WI38 (cell line): ENCODE data around the gene CNNM3.
"Not testable (repeated sequence)": the region's sequence is repeated elsewhere in the genome, so short reads cannot be mapped to it uniquely, and the experiment has no call there.

Experiments used
- H3K4me3 ChIP-seq: 2 replicates; pipeline ENCODE4 v1.5.1; 2011; ENCODE audit warnings: low read depth, mild to moderate bottlenecking, control low read depth, low read length
- TF ChIP-seq, protein P1 (sequence below): IDR thresholded peaks from 2 replicates; pipeline ENCODE4 v1.5.1; 2012; ENCODE audit warnings: low read depth, mild to moderate bottlenecking, control low read depth, low read length

The CNNM3 gene

DNA sequence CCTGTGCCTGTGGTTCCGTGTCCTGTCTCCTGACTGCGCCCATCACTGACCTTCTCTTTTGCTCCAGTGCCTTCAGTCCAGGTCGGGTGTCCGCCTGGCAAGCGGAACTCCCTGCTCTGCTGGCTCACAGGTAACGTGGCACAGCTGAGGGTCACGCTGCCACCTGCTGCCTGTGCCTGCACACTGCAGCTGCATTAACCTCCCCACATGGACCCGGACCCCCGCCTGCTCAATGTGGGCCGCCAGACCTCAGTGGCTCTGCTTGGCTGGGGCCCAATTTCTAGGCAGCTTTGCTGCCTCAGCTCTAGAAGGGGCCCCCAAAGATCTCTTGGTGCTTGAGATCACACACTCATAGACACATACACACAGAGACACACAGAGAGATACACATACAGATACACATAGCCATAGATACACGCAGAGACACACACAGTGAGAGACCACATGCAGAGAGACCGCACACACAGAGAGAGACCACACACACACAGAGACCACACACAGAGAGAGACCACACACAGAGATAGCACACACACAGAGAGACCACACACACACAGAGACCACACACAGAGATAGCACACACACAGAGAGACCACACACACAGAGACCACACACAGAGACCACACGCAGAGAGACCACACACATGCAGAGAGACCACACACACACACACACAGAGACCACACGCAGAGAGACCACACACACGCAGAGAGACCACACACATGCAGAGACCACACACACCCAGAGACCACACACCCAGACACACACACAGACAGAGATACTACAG lies 14.9 kb upstream of the CNNM3 start:
- TF ChIP-seq, protein P1, sequence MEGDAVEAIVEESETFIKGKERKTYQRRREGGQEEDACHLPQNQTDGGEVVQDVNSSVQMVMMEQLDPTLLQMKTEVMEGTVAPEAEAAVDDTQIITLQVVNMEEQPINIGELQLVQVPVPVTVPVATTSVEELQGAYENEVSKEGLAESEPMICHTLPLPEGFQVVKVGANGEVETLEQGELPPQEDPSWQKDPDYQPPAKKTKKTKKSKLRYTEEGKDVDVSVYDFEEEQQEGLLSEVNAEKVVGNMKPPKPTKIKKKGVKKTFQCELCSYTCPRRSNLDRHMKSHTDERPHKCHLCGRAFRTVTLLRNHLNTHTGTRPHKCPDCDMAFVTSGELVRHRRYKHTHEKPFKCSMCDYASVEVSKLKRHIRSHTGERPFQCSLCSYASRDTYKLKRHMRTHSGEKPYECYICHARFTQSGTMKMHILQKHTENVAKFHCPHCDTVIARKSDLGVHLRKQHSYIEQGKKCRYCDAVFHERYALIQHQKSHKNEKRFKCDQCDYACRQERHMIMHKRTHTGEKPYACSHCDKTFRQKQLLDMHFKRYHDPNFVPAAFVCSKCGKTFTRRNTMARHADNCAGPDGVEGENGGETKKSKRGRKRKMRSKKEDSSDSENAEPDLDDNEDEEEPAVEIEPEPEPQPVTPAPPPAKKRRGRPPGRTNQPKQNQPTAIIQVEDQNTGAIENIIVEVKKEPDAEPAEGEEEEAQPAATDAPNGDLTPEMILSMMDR = peak; percentile 72
- no peak overlapping the region for H3K4me3 ChIP-seq

DNA sequence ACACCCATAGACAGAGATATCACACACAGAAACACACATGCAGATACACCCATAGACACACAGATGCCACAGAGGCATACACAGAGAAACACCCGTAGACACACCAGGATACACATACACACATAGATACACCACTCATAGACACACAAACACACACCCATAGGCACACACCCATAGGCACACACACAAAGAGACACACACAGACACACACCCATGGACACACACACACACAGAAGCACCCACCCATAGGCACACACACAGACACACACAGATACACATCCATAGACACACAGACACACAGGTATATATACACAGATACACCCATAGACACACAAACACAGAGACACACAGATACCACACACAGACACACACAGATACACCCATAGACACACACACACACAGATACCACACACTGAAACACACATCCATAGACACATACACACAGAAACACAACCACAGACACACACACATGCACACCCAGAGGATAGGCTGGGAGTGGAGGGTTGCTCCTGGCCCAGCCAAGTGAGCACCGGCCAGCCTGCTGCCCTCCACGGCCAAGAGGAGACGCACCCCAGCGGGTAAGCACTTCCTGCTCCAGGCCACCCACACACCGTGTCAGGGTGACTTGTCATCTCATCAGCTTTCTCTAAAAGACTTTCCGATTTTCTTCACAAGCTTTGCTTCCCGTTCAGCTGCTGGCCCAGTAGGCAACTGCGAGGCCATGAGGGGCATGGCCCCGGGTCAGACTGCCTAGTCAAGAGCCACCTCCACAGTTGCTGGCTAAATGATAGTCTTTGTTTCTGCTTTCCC lies 14.1 kb upstream of the CNNM3 start:
- TF ChIP-seq, protein P1 = no peak
- H3K4me3 ChIP-seq = no peak overlapping the region

DNA sequence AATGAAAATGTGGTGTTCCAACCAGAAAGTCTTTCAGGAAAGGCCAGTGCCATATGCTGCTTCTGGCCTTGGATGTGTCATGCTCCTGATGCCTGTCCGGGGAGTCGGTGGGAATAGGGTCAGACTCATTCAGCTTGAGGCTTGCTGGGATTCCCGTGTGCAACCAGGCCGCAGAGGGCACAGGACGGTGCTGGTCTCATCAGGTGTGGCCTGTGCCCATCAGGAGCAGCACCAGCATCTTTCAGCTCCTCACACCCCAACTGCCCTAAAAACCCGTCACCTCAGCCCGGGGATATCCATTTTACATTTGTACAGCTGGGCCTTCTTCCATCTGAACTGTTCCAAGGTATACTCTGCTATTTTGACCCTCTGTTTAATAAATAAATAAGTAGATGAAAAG lies 13.3 kb upstream of the CNNM3 start:
- TF ChIP-seq, protein P1 = no peak
- no peak overlapping the region for H3K4me3 ChIP-seq

DNA sequence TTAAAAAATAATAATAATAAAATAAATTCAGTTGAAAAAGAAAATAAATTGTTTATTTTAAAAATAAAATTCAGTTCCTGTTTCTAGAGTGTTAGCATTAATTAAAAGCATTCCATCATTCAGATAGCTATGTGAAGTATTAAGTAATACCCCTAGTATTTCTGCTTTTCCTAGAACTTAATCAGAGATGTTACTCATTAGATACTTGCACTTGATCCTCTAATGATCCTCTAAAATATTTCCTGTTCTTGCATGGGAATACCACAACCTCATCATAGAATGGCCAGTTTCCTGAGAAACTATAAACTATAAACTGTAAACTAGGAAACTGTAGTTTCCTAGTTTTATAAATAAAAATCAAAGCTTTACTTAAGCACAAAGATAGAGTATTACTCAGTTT lies 11.1 kb upstream of the CNNM3 start:
- TF ChIP-seq, protein P1 = no peak
- no peak overlapping the region for H3K4me3 ChIP-seq

DNA sequence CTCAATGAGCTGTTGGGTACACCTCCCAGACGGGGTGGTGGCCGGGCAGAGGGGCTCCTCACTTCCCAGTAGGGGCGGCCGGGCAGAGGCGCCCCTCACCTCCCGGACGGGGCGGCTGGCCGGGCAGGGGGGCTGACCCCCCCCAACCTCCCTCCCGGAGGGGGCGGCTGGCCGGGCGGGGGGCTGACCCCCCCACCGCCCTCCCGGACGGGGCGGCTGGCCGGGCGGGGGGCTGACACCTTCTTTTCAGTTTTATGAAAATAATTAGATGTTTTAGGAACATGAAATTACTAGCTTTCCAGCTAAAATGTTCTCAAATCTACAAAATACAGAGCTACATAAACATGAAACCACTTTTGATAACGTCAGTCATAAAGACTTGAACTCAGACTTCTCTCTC lies 10.1 kb upstream of the CNNM3 start:
- not testable (repeated sequence) for H3K4me3 ChIP-seq

DNA sequence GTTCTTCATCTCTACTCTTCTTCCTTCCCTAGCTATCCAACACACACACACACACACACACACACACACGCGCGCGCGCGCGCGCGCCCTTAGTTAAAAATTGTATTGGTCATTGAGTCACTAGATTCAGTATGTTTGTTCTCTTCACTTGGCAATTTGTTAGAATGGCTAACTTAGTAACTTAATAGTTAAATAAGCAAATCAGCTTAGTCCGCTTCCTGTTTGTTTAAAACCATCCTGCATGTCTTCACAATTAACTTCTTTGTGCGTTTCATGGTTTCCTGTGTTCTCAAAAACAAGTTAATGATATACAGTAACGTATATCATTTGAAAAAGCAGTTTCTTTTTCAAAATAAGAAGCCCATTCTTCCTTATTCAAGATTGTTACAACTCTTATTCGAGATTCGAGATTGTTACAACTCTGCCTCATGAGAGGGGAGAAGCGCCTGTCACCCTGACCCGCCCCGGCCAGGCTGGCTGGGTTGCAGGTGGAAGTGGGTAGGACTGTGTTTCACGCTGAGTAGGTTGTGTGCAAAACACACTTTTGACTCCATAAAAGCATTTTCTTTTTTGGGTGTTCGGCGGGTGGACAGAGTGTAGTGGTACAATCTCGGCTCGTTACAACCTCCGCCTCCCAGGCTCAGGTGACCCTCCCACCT lies 9.5 kb upstream of the CNNM3 start:
- TF ChIP-seq, protein P1 = no peak
- no peak overlapping the region for H3K4me3 ChIP-seq

DNA sequence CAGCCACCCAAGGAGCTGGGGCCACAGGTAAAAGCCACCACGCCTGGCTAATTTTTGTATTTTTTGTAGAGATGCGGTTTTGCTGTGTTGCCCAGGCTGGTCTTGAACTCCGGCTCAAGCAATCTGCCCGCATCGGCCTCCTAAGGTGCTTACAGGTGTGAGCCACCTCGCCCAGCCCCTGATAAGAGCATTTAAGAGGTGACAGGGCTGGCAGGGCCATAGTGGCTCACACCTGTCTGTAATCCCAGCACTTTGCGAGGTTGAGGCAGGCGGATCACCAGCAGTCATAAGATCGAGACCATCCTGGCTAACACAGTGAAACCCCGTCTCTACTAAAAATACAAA lies 9.0 kb upstream of the CNNM3 start:
- no peak overlapping the region for H3K4me3 ChIP-seq

More for the DNA sequence above, 9.0 kb upstream of the CNNM3 start:
- TF ChIP-seq, protein P1 = no peak
